ENCODE measurements around the gene AKR1B1.

AKR1B1 gene

GRCh38 chr7:134434701-134435100 is 24.2 kb downstream of the AKR1B1 start:
- no peak for DNase-seq (ENCODE audit: low read depth)
- H3K4me3 ChIP-seq (ENCODE audit: low read depth, low read length), result no peak overlapping the region
- TF ChIP-seq CTCF (IDR thresholded peaks at IDR 0.05; ENCODE audit: low read depth, low read length, missing control alignments), result no peak

- TF ChIP-seq CTCF (IDR thresholded peaks at IDR 0.05; ENCODE audit: low read depth, low read length, missing control alignments), result no peak
- H3K4me3 ChIP-seq (ENCODE audit: low read depth, low read length), result no peak overlapping the region
- no peak for DNase-seq (ENCODE audit: low read depth)
These were observed 25.5 kb downstream of the AKR1B1 start for GRCh38 chr7:134433430-134433829.

GRCh38 chr7:134432296-134433152 is 26.4 kb downstream of the AKR1B1 start:
- peak overlapping the region; percentile 45 for H3K4me3 ChIP-seq (ENCODE audit: low read depth, low read length)
- DNase-seq (ENCODE audit: low read depth), result peak; percentile 80
- TF ChIP-seq CTCF (IDR thresholded peaks at IDR 0.05; ENCODE audit: low read depth, low read length, missing control alignments), result peak; percentile 67

GRCh38 chr7:134431815-134432214 is 27.1 kb downstream of the AKR1B1 start:
- peak overlapping the region; percentile 45; the same call in 1 of the 2 replicates for H3K4me3 ChIP-seq (ENCODE audit: low read depth, low read length)
- no peak for DNase-seq (ENCODE audit: low read depth)
- TF ChIP-seq CTCF (IDR thresholded peaks at IDR 0.05; ENCODE audit: low read depth, low read length, missing control alignments), result no peak

GRCh38 chr7:134429481-134429880 is 29.4 kb downstream of the AKR1B1 start:
- TF ChIP-seq CTCF (IDR thresholded peaks at IDR 0.05; ENCODE audit: low read depth, low read length, missing control alignments), result no peak
- no peak for DNase-seq (ENCODE audit: low read depth)
- H3K4me3 ChIP-seq (ENCODE audit: low read depth, low read length), result no peak overlapping the region

- TF ChIP-seq CTCF (IDR thresholded peaks at IDR 0.05; ENCODE audit: low read depth, low read length, missing control alignments), result no peak
- no peak overlapping the region for H3K4me3 ChIP-seq (ENCODE audit: low read depth, low read length)
- no peak for DNase-seq (ENCODE audit: low read depth)
These were observed 30.0 kb downstream of the AKR1B1 start for GRCh38 chr7:134428942-134429341.

GRCh38 chr7:134427896-134428295 is 31.0 kb downstream of the AKR1B1 start:
- no peak for TF ChIP-seq CTCF (IDR thresholded peaks at IDR 0.05; ENCODE audit: low read depth, low read length, missing control alignments)
- no peak overlapping the region for H3K4me3 ChIP-seq (ENCODE audit: low read depth, low read length)
- no peak for DNase-seq (ENCODE audit: low read depth)

Data from GM12864 (cell line).